Activated gamma-delta T cell treated with Interleukin-2 at 50 U/mL for 16 hours (primary cell): Measurements from ENCODE around the gene MOV10L1.
A peak's percentile ranks its signal among the peaks of the same experiment; 100 is the strongest.
"Not testable (repeated sequence)": the region's sequence is repeated elsewhere in the genome, so short reads cannot be mapped to it uniquely, and the experiment has no call there.

Source experiments
- DNase-seq: peaks from one replicate; pipeline ENCODE4 v3.0.0-alpha.2; 2020

The MOV10L1 gene

DNA sequence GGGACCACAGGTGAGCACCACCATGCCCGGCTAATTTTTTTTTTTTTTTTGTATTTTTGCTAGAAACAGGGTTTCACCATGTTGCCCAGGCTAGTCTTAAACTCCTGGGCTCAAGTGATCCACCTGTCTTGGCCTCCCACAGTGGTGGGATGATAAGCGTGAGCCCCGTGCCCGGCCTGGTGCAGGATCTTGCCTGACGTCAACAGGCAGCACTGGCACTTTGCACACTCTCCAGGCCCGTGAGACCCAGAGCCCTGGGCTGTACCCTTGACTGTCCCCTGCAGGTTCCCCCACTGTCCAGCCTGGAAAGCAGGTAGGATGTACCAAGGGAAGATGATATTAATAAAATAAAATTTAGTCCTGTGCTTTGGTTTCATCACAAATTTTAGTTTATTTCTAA is 51.7 kb downstream of the MOV10L1 start:
- DNase-seq = no peak

DNA sequence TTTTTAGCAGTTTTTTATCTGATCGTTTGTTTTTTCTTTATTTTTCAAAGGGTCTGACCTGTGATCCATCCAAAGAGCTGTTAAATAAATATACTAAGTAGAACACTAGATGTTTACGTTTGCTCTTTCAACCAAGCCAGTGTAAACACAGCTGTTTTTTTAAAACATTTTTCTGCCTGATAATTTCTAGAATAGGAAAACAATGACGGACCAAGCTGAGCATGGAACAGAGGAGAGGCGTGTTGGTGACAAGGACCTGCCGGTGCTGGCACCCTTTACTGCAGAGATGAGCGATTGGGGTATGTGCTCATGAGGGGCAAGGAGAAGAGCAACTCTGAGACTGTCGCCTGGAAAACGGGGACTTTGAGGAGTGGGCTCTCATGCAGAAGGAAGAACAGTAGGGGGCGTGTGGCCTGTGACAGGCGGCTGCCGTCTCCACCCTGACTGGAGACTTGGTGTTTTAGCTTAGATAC is 52.1 kb downstream of the MOV10L1 start:
- DNase-seq = no peak

DNA sequence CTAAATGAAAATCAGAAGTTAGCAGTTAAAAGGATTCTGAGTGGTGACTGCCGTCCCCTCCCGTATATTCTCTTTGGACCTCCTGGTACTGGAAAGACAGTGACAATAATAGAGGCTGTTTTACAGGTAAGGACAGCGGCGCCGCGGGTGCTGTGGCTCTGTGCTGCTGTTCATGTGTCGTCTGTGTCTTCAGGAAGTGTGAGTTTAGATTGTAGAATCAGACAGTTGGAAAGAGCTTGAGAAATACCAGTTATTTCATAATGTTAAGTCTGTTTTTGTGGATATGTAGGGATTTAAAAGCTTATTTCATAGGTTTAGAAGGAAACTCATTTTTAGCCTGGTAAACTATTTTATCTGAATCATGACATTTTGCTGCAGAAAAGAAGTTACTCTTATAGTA is 53.3 kb downstream of the MOV10L1 start:
- no peak for DNase-seq

DNA sequence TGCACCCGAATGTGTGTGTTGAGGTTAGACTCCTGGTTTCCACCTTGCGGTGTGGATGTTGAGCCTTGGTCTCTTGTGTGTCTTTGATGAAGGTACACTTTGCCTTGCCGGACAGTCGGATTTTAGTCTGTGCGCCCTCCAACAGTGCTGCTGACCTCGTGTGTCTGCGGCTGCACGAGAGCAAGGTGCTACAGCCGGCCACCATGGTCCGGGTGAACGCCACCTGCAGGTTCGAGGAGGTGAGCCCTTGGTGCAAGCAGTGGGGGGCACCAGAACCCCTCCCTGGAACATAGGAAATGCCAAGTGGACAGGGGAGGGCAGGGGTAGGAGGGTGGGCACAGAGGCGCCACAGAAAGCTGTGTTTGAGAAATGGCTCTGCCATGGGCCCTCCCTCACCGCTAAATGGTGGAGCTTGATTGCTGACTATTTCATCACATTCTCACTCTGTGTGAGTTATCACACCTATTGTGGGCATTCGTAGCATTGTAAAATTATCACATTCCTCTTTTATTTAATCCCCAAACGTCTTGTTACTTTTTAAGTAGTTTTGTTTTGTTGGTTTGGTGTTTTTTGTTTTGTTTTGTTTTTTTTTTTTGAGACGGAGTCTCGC is 54.3 kb downstream of the MOV10L1 start:
- DNase-seq = no peak

DNA sequence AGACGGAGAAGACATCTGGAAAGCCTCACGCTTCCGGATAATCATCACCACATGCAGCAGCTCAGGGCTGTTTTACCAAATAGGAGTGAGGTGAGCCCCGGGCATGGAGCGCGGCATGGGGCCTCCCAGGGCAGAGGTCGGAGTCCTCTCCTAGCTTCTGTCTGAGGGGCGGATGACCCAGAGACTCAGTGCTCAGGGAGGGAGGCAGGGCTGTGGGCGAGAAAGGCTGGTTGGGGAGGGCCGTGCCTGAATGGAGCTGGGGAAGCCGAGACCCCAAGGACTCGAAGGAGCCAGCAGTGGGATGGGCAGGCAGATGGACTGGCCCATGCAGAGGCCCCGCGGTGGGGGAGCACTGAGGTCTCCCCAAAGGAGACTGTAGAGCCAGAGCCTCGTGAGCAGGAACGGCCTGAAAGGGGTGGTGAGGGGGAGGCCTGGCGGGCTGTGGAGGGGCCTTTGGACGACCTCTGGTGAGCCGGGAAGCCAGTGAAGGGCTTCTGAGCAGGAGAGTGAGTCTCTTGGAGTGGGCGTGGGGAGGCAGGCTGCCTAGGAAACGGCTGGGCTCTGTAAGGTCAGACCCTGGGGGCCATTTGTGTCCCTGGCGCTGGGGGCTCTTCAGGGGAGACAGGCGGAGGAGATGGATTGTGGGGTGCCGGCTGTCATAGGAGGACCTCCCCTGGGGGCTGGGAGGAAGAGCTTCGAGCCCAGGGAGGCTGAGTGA is 56.1 kb downstream of the MOV10L1 start:
- no peak for DNase-seq

DNA sequence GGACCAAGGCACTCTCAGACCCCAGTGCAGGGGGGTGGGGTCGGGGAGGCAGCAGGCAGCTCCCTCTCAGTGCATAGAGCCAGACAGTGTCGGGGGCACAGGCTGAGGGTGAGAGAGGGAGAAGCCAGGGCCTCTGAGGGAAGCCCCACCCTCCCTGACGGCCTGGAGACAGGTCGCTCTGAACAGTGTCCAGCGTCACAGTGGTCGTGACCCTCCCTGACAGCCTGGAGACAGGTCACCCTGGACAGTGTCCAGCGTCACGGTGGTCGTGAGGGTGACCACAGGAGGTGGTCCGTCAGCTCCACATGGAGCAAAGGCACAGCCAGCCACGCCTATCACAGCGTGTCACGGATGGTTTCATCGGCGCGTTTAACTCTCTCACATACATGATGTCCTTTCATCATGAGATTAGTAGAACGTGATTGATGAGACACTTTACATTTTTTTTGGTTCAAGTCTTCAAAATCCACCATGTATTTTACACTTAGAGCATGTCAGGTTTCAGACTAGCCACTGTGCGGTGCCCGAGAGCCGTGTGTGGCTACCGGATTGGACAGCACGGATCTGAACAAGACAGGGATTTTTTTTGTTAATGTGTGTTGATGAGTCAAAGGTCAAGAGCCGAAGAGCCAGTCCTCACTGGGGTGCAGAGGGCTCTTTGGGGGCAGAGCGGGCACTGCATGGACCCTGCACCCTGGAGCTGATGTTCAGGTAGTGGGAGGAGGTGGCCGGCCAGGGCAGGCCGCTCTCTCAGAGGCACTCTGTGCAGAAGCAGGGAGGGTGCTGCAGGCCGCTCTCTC is 56.8 kb downstream of the MOV10L1 start:
- no peak for DNase-seq

DNA sequence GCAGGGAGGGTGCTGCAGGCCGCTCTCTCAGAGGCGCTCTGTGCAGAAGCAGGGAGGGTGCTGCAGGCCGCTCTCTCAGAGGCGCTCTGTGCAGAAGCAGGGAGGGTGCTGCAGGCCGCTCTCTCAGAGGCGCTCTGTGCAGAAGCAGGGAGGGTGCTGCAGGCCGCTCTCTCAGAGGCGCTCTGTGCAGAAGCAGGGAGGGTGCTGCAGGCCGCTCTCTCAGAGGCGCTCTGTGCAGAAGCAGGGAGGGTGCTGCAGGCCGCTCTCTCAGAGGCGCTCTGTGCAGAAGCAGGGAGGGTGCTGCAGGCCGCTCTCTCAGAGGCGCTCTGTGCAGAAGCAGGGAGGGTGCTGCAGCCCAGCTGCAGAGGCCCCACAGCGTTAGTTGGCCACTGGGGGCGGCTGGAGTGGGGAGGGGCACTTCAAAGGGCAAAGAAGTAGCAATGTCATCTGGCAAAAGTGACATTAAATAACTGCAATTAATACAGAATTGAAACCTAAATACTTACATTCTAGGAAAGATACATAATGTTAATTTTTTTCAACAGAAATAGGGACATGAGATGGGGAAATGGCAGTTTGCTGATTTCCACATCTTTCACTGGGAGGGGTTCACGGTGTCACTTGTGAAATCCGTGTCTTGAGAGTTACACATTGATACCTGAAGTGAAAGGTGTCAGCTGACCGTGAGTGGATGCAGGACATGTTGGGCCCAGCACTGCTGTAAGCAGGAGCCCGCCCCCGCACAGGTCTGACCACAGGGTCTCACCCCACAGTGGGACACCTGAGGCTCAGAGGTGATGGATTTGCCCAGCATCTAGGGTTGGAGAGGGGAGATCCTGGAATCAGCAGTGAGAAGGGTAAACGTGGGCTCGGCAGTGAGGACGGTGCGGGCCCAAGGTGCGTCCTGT is 57.7 kb downstream of the MOV10L1 start:
- not testable (repeated sequence) for DNase-seq

DNA sequence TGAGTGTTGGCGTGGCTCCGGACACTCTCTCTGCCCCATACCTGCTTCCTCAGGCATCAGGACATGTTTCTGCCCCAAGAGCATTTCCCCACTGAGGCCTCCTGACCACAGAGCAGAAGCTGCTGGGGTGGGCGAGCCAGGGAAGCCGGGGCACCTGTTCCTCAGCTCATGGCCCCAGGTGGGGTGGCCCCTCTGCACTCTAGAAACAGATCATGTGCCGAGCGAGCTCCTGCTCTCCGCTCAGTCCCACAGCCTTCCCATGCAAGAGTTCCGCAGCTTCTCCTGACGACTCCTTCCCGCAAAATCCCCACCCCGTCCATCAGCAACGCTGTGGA is 58.3 kb downstream of the MOV10L1 start:
- DNase-seq = no peak

DNA sequence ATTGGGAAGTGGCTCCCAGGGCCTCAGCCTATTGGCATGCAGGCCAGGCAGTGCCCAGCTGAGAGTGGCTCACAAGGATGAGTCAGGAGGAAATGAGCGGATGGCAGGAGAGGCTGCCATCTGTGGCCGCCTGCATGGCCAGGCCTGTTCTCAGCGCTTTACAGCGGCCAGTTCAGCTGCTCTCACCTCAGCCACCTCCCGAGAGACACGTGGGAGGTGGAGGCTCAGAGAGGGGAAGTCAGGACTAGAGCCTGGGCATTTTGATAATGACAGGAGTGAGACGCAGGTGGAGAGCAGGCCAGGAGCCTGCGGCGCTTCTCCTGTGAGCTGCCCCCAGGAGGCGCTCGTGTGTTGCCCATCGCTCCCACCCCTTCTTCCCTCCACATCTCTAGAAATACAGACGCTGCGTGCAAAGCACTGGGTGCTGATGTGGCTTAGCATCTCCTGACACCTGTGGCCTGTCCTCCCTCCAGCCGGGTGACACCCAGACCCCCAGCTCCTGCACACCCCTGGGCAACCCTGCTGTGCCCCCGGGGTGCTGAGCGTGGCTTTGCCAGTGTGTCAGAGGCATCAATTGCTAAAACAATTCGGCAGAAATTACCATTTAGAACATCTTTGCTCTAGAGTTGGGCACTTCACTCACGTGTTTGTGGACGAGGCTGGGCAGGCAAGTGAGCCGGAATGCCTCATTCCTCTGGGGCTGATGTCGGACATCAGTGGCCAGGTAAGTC is 59.4 kb downstream of the MOV10L1 start:
- peak; percentile 73 for DNase-seq

DNA sequence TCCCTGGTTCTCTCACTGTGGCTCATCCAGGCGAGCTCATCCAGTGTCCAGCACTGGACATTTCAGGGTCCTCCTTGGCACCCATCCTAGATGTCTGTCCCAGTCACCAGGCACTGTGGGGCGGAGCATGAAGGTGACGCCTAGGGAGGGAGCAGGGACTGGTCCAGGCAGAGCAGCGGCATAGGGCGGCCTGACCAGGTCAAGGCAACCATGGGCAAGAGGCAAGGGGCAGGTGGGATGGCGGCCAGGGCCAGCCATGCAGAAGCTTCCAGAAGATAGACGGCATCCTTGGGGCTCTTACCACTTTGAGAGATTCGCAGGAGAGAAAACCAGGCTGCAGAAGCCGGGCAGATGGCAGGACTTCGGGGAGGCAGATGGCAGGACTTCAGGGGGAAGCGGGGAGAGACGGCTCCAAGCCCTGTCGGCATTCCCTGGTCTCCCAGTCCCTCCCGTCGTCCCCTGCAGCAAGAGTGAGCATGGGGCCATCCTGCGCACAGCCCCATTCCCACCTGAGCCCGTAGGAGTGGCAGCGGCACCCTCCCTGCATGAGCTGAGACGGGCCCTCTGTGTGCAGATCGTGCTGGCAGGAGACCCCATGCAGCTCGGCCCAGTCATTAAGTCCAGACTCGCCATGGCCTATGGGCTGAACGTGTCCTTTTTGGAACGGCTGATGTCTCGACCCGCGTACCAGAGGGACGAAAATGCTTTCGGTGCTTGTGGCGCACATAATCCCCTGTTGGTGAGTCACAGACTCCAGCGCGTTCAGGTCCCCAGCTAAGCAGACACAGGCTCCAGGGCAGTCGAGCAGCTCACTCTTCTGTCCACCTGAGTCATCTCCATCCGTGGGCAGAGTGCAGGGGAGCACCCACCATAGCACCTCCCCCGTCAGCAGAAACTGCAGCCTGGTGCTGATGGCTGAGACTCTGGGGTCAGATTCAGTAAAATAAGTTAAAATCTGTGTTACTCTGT is 60.6 kb downstream of the MOV10L1 start:
- DNase-seq = no peak

DNA sequence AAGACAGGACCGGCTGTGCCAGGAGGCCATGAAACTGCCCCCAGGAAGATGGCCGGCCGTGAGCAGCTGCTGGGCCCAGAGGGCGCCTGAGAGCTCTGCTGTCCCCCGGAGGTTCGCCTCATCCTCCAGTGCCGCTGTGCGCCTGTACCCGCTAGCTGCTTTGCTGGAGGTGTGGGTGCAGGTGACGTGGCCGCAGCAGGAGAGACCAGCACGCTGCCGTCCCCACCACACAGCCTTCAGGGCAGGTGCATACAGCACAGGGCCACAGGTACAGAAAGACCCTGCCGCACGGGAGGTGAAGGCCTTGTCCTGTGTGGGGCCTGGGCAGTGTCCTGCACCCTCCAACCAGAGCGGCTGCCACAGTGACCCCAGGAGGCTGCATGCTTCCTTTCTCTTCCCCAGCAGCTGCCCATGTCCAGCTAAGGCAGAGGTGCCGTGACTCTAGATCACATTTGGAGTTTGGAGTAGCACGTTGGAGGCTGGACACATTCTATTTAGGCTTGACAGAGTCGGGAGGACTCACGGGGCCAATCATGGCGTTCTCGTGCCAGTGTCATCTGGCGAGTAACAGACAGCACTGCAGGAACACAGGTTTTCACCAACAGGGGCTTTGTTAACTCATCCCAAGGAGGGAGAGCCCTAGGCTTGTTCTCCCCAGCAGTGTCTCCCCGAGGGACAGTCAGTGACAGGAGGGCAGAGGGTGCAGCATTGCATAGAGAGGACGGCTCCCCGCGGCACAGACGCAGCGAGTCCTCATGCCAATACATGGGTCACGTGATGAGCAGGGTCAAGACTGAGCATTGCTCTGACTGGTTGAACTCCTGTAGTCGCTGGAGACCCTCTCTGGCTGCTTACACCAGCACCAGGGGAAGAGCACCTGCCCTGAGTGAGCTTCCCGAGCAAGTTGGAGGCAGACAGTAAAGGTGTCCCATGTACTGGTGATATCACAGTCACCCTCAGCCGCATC is 62.0 kb downstream of the MOV10L1 start:
- DNase-seq = no peak

DNA sequence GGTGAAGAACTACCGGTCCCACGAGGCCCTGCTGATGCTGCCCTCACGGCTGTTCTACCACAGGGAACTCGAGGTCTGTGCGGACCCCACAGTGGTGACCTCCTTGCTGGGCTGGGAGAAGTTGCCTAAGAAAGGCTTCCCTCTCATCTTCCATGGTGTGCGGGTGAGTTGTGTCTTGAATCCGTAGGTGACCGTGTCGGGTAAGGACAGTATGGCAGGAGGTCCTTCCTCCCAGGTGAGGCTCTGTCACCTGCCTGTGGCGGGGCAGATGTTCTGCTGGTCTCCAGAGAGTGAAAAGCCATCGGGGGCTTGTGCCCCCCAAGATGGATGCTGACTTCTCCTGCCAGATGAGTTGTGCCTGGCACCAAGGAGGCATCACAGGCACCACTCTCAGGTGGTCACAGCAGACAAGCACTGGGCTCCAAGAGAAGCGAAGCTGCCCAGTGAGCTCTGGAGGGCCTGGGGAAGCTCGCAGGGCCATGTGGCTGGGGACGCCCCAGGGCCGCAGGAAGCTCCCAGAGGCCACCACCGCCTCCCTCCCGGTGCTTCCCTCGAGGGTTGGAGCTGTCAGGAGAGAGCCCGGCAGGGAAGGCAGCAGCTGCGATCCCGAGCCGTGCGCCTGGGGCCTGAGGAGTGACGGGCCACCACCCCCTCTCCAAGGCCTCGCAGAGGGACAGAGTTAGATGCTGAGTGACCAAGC is 63.4 kb downstream of the MOV10L1 start:
- DNase-seq = no peak

DNA sequence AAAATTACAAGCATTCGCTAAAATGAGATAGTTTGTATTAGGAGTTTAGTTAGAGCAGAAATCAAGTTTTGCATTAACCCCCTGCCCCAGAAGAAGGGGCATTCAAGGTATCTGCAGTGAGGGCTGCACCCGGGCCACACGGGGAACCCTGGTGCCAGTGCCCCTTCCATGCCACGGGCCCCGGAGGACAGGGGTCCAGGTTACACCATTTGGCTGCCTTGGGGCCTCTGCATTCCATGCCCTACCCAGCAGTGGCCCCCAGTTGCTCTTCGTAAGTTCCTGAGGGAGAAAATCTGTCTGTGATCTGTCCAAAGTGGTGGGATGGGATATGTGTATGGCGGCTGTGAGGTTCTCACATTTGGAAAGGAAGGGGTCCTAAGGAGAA is 63.9 kb downstream of the MOV10L1 start:
- DNase-seq = no peak

DNA sequence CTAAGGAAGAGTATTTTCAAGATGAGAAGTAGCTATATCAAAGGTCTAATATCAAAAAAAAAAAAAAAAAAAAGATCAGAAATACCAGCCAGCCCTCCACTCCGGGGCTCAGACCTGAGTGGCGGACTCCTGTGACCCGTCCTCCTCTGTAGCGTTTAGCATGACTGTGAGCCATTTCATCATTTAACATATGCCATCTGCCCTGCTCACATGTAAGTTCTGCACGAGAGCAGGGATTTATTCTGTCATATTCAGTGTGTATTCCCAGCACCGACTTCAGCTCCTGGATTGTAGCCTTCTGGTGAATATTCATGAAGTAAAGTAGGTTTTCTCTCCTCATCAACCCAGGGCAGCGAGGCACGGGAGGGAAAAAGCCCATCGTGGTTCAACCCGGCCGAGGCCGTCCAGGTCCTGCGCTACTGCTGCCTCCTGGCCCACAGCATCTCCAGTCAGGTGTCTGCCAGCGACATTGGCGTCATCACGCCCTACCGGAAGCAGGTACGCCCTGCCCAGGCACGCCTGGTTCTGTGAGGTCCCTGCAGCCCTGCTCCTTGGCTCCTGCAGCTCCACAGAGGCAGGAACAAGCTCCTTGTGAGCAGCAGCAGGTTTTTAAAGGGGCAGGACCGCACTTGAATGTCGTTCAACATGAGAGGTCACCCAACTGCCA is 68.0 kb downstream of the MOV10L1 start:
- no peak for DNase-seq

DNA sequence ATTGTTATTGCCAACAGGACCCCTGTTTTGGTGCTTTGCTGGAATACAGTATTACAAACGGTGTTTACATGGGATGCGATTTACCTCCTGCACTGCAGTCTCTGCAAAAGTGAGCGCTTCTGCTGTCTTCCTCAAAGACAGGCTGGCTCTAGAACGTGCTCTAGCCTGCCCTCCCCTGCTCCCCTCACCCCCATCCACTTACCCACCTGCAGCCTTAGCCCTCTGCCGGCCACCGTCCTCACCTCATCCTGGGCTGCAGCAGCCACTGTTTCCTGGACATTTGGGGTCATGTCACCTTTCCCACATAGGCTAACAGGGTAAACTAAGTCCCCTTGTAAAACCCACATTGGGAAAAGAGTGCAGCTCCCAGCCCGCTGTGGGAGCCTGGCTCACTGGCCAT is 71.1 kb downstream of the MOV10L1 start:
- no peak for DNase-seq

DNA sequence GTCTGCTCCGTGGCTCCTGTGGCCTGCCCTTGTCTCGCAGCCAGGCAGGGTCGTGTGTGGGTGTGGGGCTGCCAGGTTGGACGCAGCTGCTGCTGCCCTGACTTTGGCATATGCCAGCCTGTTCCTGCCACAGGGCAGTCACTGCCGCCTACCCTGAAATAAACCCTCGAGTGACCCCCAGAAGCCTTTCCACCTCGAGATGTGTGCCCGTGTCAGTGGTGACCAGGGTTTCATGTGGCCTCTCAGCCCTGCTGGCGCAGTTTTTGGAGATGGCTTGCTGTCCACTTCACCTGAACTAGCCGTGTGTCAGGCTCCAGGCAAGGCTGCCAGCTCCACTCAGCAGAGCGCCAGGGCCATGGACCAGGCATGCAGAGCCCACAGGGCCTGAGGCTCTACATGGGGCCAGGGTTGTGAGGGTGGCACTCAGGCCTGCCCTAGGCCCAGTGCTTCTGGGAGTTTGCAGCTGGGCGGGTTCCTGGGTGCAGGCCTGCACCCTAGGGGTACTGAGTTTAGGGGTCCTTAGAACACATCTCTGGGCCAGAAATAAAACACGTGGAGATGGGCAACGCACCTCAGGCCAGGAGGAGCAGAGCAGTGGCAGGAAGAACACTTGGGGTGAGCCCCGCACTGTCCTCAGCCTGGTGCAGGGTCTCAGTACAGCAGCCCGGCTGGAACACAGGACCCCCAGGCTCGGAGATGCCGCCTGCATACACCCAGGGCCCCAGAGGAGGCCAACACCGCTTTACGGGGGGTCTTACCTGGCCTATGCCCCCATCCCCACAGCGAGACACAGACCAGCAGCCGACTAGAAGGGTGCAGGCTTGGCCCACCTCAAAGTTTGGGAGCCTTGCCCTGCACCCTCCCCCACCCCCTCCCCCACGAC is 71.9 kb downstream of the MOV10L1 start:
- DNase-seq = no peak

DNA sequence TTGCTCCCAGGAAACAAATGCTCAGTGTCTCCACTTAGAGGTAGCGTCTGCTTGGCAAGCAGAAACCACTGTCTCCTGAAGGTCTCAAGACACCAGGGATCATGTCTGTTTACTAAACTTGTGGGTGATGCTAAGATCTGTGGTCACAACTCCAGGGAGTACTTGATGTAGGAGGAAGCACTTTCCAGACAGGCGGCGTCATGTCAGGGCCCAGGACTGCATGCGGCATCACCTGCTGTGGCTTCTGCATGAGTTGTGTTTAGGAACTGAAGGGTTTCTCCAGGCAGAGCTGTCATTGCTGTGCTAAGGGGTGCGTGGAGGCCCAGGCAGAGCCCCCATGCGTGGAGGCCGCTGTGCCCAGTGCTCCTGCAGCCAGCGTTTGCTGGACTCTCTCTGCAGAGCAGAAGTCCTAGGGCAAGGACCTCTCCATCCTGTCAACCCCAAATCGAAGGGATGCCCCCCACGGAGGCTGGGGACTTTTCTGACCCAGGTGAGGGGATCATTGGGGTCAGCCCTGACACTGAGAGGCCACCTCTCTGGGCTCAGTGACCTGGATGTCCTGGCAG is 72.7 kb downstream of the MOV10L1 start:
- DNase-seq = no peak
